K562 (cell line): ENCODE results near the gene EME1. TPM values are rescaled to one million over a fixed set of nuclear protein-coding genes. Genes with fewer than 3 reads are reported as not detected.

ENCODE experiments used
- ATAC-seq: fragments of 200-7000 bp; cut with Tn5 transposase; 3 replicates; pipeline ENCODE4 v1.9.1; 2020; ENCODE audit warnings: moderate library complexity
- BruUV-seq: library from RNA; stranded (reverse); fragments of 400-500 nt; replicated peaks from 2 replicates; lab custom pipeline; 2021; lab: Mats Ljungman, UMichigan
- CTCF ChIA-PET: fragments of 300-600 bp; formaldehyde crosslinking; extraction: SDS; loops from one replicate; lab custom pipeline; 2021; ENCODE audit warnings: low intra/inter-chr PET ratio; lab: Yijun Ruan, JAX
- POLR2A ChIA-PET: fragments of 300-600, 350-650 bp; sonication (Branson Sonifier 250); formaldehyde crosslinking; extraction: SDS; loops from one replicate; lab custom pipeline; 2021; ENCODE audit warnings: antibody characterized with exemption, inconsistent platforms; lab: Yijun Ruan, JAX
- DNase-seq, 4 experiments: peaks; one replicate each; pipeline versions ENCODE4 v3.0.0 to v3.0.0-alpha.2; 2011 to 2018; ENCODE audit warnings: low spot score in 3 of 4, mixed read lengths in 3 of 4; ENCODE audit errors: extremely low read depth in 1 of 4
- FAIRE-seq: peaks from 2 replicates; lab custom pipeline; 2011; peaks lifted over from hg19 to GRCh38; lab: Jason Lieb, UNC
- H2AFZ ChIP-seq: 2 replicates; pipeline ENCODE4 v1.6.0; 2011; ENCODE audit warnings: low read depth, low read length, control low read depth, inconsistent platforms
- H3K27ac ChIP-seq: fragments of 200-600 bp; 3 replicates; pipeline ENCODE4 v1.8.0; 2011; ENCODE audit warnings: low read depth, mild to moderate bottlenecking, control low read depth, inconsistent platforms, low read length, moderate library complexity, mixed read lengths; ENCODE audit errors: extremely low read depth
- H3K27me3 ChIP-seq, 2 experiments: fragments of 300-600 bp in 1 of 2; 2 replicates in 1 of 2; 3 replicates in 1 of 2; pipeline versions ENCODE4 v1.6.0 to v1.8.0; 2011; ENCODE audit warnings: inconsistent platforms in 2 of 2, low read length in 2 of 2, mild to moderate bottlenecking in 1 of 2, mixed read lengths in 1 of 2, moderate library complexity in 1 of 2; ENCODE audit not compliant: control insufficient read depth in 2 of 2, insufficient read depth in 2 of 2
- H3K36me3 ChIP-seq: fragments of 300-600 bp; 3 replicates; pipeline ENCODE4 v1.8.0; 2011; ENCODE audit warnings: mild to moderate bottlenecking, low read length, inconsistent platforms; ENCODE audit not compliant: control insufficient read depth, insufficient read depth
- H3K4me1 ChIP-seq, 2 experiments: fragments of 200-600 bp in 1 of 2; replicated peaks in 1 of 2; 2 replicates in 1 of 2; 3 replicates in 1 of 2; pipeline versions ENCODE4 v1.5.1 to v1.8.0; 2011; ENCODE audit warnings: inconsistent platforms in 2 of 2, low read length in 2 of 2, mild to moderate bottlenecking in 1 of 2, mixed read lengths in 1 of 2, moderate library complexity in 1 of 2; ENCODE audit not compliant: control insufficient read depth in 2 of 2, insufficient read depth in 2 of 2
- H3K4me2 ChIP-seq: 2 replicates; pipeline ENCODE4 v1.6.1; 2011; ENCODE audit warnings: low read length, control low read depth, inconsistent platforms, mixed read lengths; ENCODE audit not compliant: insufficient read depth
- H3K4me3 ChIP-seq: fragments of 200-600 bp; sonication (generic), shearing (Covaris generic); 2 replicates; pipeline ENCODE4 v1.5.1; 2016; ENCODE audit warnings: control low read depth, inconsistent platforms
- H3K79me2 ChIP-seq: fragments of 200-600 bp; 3 replicates; pipeline ENCODE4 v1.8.0; 2011; ENCODE audit warnings: low read length, inconsistent platforms; ENCODE audit not compliant: control insufficient read depth, insufficient read depth
- H3K9ac ChIP-seq, 2 experiments: 2 replicates each; pipeline versions ENCODE4 v1.6.0 to v1.6.1; 2011; ENCODE audit warnings: low read depth in 2 of 2, low read length in 2 of 2, control low read depth in 1 of 2, inconsistent platforms in 1 of 2, mild to moderate bottlenecking in 1 of 2, mixed read lengths in 1 of 2; ENCODE audit not compliant: insufficient read depth in 1 of 2
- H3K9me1 ChIP-seq: one replicate; pipeline ENCODE4 v1.6.0; 2011; ENCODE audit warnings: inconsistent platforms, mild to moderate bottlenecking, low read length, moderate library complexity; ENCODE audit not compliant: control insufficient read depth, insufficient read depth
- H3K9me3 ChIP-seq: replicated peaks from 2 replicates; pipeline ENCODE4 v1.5.1; 2011; ENCODE audit warnings: low read depth, low read length, inconsistent platforms; ENCODE audit not compliant: control insufficient read depth, insufficient read depth
- H4K20me1 ChIP-seq: replicated peaks from 2 replicates; pipeline ENCODE4 v1.6.1; 2011; ENCODE audit warnings: low read length, inconsistent platforms, mixed read lengths; ENCODE audit not compliant: control insufficient read depth, insufficient read depth
- NFATC3 ChIP-seq: fragments of 450-650 bp; IDR thresholded peaks from 2 replicates; pipeline ENCODE4 v1.6.1; 2017; ENCODE audit warnings: mild to moderate bottlenecking
- SMAD4 ChIP-seq: fragments of 250-450 bp; sonication (Bioruptor Pico); conservative IDR thresholded peaks from 2 replicates; pipeline ENCODE4 v1.8.0; 2021; ENCODE audit warnings: inconsistent platforms, mild to moderate bottlenecking, moderate library complexity
- ZNF263 ChIP-seq: sonication (generic); formaldehyde crosslinking; IDR thresholded peaks from 2 replicates; pipeline ENCODE4 v1.8.0; 2022; ENCODE audit warnings: mild to moderate bottlenecking, missing genetic modification reagents, borderline replicate concordance
- WGBS: fragments of 100-300 bp; shearing (Covaris generic); methylation state at CpG from one replicate; pipeline ENCODE4 v1.1.6; 2016; ENCODE audit warnings: low coverage, mixed read lengths; ENCODE audit not compliant: insufficient coverage; ENCODE audit errors: missing lambda C conversion rate; 5-methylcytosine and 5-hydroxymethylcytosine counted together
- in situ Hi-C: fragments of 300-500 bp; cut with MboI; formaldehyde crosslinking; loops from 4 replicates; pipeline ENCODE4 v1.15.0; 2018; ENCODE audit warnings: inconsistent platforms, mixed read lengths
- intact Hi-C: fragments of 100-400 bp; cut with micrococcal nuclease; formaldehyde crosslinking; loops from 2 replicates; pipeline ENCODE4 v1.14.2; 2022
- polyA plus RNA-seq, 8 experiments: library from polyadenylated mRNA; depleted of rRNA in 4 of 8; stranded (reverse) in 5 of 8; unstranded in 3 of 8; fragments of >200 nt; fragmentation: Nextera tagmentation in 2 of 8; fragmentation: Illumina TruSeq in 1 of 8; extraction: Ambion mirVana in 2 of 8; extraction: Trizol in 1 of 8; gene quantifications; 2 replicates each; pipeline versions ENCODE4 v1.2.1 to v1.2.3, GENCODE V29; 2011 to 2014; ENCODE audit warnings: inconsistent platforms in 1 of 8, missing spikeins in 1 of 8
- total RNA-seq, 7 experiments: library from RNA; depleted of rRNA in 6 of 7; stranded (reverse); fragments of >200 nt in 6 of 7; fragmentation: Illumina TruSeq in 2 of 7; extraction: Trizol in 2 of 7; gene quantifications; 2 replicates each; pipeline versions ENCODE4 v1.2.1 to v1.2.3, GENCODE V29; 2011 to 2021; ENCODE audit warnings: low replicate concordance in 1 of 7

Gene EME1
- total and polyA plus RNA-seq, 9 of the 15 experiments (the other 6 are each of a cell fraction or from before 2014, with no cell fraction given), result 14.6 to 44.1 (median 24.0) TPM

DNA sequence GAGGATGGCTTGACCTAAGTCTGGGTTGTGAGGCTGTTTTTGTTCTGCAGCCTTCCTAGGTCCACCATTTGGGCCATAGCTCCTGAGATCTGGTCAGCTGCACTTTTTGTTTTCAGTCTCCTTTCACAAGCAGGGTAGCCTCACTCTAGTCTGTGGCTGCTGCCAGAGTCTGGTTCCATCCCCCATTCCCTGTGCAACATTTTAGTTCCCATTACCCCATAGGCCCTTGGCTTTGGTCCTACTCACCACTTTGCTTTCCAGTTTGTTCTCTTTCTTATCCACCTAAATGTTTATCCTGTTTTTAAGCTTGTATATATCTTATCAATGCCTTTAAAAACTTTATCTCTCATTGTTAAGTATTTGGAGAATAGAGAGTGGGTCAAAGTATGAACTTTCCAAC lies 33.6 kb upstream of the EME1 start:
- ATAC-seq, result no peak
- no TSS peak for BruUV-seq
- Histone ChIP-seq H4K20me1 (no peaks in the 10 kb centered on the region), H3K9ac (no peak overlapping the region), H3K36me3 (no peaks in the 10 kb centered on the region), H3K27me3 (0 out of 5 replicates have a peak, but pooled peaks cover 0 to 3% of the 10 kb centered on the region in 2 experiments), H2AFZ (no peak overlapping the region), H3K9me1 (no peaks in the 10 kb centered on the region), H3K4me2 (no peak overlapping the region), H3K79me2 (no peaks in the 10 kb centered on the region), H3K9me3 (peaks cover 6% of the 10 kb centered on the region), H3K27ac (no peak overlapping the region), H3K4me1 (no peaks in the 10 kb centered on the region; a peak in 2 of 5 replicates), H3K4me3 (no peak overlapping the region)
- ChIA-PET POLR2A (interaction anchor here (1.1 kb wide), 1 partner anchor 9 kb away, joined by 3 read pairs; no protein-coding TSS in a partner anchor), CTCF (no interaction called here)
- no peak for TF ChIP-seq ZNF263 (CRISPR knock-in tag)
- intact Hi-C loops, result no loop called here
- DNase-seq, result no peak
- in situ Hi-C loops, result no loop called here
- FAIRE-seq, result no peak

DNA sequence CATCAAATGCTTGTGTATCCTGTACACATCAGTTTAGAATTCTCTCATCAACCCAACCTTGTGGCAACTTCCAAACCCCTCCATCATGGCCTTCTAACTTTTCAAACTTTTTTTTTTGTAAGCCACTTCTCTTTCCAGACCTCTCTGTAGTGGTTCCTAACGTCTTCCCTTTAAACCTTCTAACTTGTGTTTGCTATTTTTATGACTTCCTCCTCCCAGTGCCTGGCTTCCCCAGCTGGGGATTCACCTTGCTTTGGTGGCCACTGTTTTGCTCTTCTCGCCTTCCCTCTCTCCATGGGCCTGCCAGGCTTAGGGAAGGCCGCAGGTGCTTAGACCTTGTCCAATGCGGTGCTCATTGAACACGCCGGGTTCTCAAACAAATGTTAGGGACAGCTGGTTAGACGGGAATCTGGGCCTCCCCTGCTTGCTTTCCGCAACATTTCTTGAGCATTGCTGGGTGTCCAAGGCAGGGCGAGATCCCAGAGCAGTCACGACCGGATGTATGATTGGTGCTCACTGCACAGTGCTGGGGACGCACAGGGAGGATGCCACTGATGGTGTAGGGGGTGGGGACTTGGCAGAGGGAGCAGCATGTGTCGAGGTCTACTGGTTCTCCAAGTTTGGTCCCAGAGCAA lies 28.2 kb upstream of the EME1 start:
- Histone ChIP-seq H3K4me2 (peak overlapping the region; percentile 90; the same call in 1 of the 2 replicates), H3K79me2 (peaks cover 18% of the 10 kb centered on the region), H4K20me1 (no peaks in the 10 kb centered on the region; the same call in 1 of the 2 replicates), H3K9me3 (peaks cover 6% of the 10 kb centered on the region), H3K4me1 (peaks cover 8 to 29% of the 10 kb centered on the region in 2 experiments; a peak in 4 of 5 replicates), H3K9me1 (peaks cover 3% of the 10 kb centered on the region), H2AFZ (peak overlapping the region; percentile 99), H3K4me3 (no peak overlapping the region), H3K36me3 (no peaks in the 10 kb centered on the region), H3K27ac (no peak overlapping the region), H3K9ac (peak overlapping the region in 1 of 2 experiments; percentile 31; a peak in 1 of 4 replicates), H3K27me3 (no peaks in the 10 kb centered on the region)
- CTCF ChIA-PET, result interaction anchor here (0.7 kb wide), 1 partner anchor 70 kb away, joined by 3 read pairs; no protein-coding TSS in a partner anchor
- FAIRE-seq (peak; percentile 78), DNase-seq (no peak), ATAC-seq (no peak; the same call in 2 of the 3 replicates)
- no TSS peak for BruUV-seq
- POLR2A ChIA-PET, result no interaction called here
- in situ Hi-C loops (no loop called here), intact Hi-C loops (no loop called here)
- WGBS, result 71% methylated on average over 13 of the region's 13 CpGs
- no peak for TF ChIP-seq NFATC3
- TF ChIP-seq SMAD4, result no peak
